A549 (cell line): ENCODE results near the gene JOSD1. TPM values are rescaled to one million over a fixed set of nuclear protein-coding genes. Genes with fewer than 3 reads are reported as not detected.
A peak's percentile ranks its signal among the peaks of the same experiment; 100 is the strongest.

Source experiments
- ATAC-seq, 2 experiments: fragments of 200-7000 bp in 1 of 2; fragments of >200 bp in 1 of 2; cut with Nextera tagmentation in 1 of 2; cut with Tn5 transposase in 1 of 2; 3 replicates each; pipeline versions ENCODE4 v1.8.0 to v1.9.1; 2018 to 2020; ENCODE audit warnings: mild to moderate bottlenecking in 1 of 2, moderate library complexity in 1 of 2
- CTCF ChIA-PET: fragments of 300-600 bp; sonication (Branson Sonifier 250); formaldehyde crosslinking; extraction: SDS; loops from one replicate; lab custom pipeline; 2021; ENCODE audit warnings: antibody characterized with exemption, inconsistent platforms; lab: Yijun Ruan, JAX
- POLR2A ChIA-PET: fragments of 350-600 bp; formaldehyde crosslinking; extraction: SDS; loops from one replicate; lab custom pipeline; 2021; ENCODE audit warnings: antibody characterized with exemption, inconsistent platforms; lab: Yijun Ruan, JAX
- DNase-seq, 2 experiments: peaks; one replicate each; pipeline versions ENCODE4 v3.0.0 to v3.0.0-alpha.2; 2011 to 2016; ENCODE audit warnings: low read depth in 1 of 2, low spot score in 1 of 2
- FAIRE-seq: peaks from 2 replicates; lab custom pipeline; 2011; peaks lifted over from hg19 to GRCh38; lab: Jason Lieb, UNC
- H3K27ac ChIP-seq, 2 experiments: fragments of >200 bp; sonication (Bioruptor Twin); formaldehyde crosslinking; 3 replicates each; pipeline ENCODE4 v1.5.1; 2016 to 2017
- H3K4me1 ChIP-seq: fragments of >200 bp; sonication (Bioruptor Twin); formaldehyde crosslinking; 3 replicates; pipeline ENCODE4 v1.6.1; 2016
- H3K4me2 ChIP-seq: fragments of >200 bp; sonication (Bioruptor Twin); formaldehyde crosslinking; 3 replicates; pipeline ENCODE4 v1.6.1; 2016
- H3K4me3 ChIP-seq: fragments of >200 bp; sonication (Bioruptor Twin); formaldehyde crosslinking; 3 replicates; pipeline ENCODE4 v1.5.1; 2016
- H3K9me3 ChIP-seq: fragments of >200 bp; sonication (Bioruptor Twin); formaldehyde crosslinking; 3 replicates; pipeline ENCODE4 v1.6.1; 2016
- ATOH8 ChIP-seq: fragments of 250-450 bp; sonication (Bioruptor Pico); IDR thresholded peaks from 2 replicates; pipeline ENCODE4 v1.5.0; 2020; ENCODE audit warnings: low read depth, mild to moderate bottlenecking, moderate library complexity
- CHD2 ChIP-seq: fragments of 150-350 bp; IDR thresholded peaks from 2 replicates; pipeline ENCODE4 v1.6.1; 2014; ENCODE audit warnings: low read length; ENCODE audit not compliant: partially characterized antibody
- EHF ChIP-seq: fragments of 250-450 bp; sonication (Bioruptor Pico); IDR thresholded peaks from 2 replicates; pipeline ENCODE4 v1.5.0; 2020; ENCODE audit warnings: mild to moderate bottlenecking
- ESRRA ChIP-seq: fragments of 150-350 bp; IDR thresholded peaks from 2 replicates; pipeline ENCODE4 v1.6.1; 2014; ENCODE audit warnings: mild to moderate bottlenecking, low read length, borderline replicate concordance
- HEYL ChIP-seq: fragments of 250-450 bp; sonication (Bioruptor Pico); IDR thresholded peaks from 2 replicates; pipeline ENCODE4 v1.8.0; 2021; ENCODE audit warnings: mild to moderate bottlenecking, moderate library complexity
- HOXA7 ChIP-seq: fragments of 250-450 bp; sonication (Bioruptor Pico); IDR thresholded peaks from 2 replicates; pipeline ENCODE4 v1.5.0; 2020; ENCODE audit warnings: mild to moderate bottlenecking, moderate library complexity
- HOXB5 ChIP-seq: fragments of 250-450 bp; sonication (Bioruptor Pico); IDR thresholded peaks from 2 replicates; pipeline ENCODE4 v1.5.0; 2020; ENCODE audit warnings: mild to moderate bottlenecking, moderate library complexity
- JUNB ChIP-seq: fragments of >200 bp; sonication (Bioruptor Twin); formaldehyde crosslinking; IDR thresholded peaks from 2 replicates; pipeline ENCODE4 v1.6.1; 2016
- KDM1A ChIP-seq: fragments of 200-600 bp; sonication (generic); IDR thresholded peaks from 2 replicates; pipeline ENCODE4 v1.6.1; 2016; ENCODE audit warnings: low read depth, mild to moderate bottlenecking
- KDM5A ChIP-seq: fragments of 200-600 bp; sonication (generic); IDR thresholded peaks from 2 replicates; pipeline ENCODE4 v1.6.1; 2016; ENCODE audit warnings: antibody characterized with exemption, mild to moderate bottlenecking
- MYC ChIP-seq: IDR thresholded peaks from 2 replicates; pipeline ENCODE4 v1.6.1; 2012; ENCODE audit warnings: mild to moderate bottlenecking, inconsistent platforms, low read length, improper control_type of control experiment, borderline replicate concordance
- NFE2L2 ChIP-seq: fragments of 150-350 bp; conservative IDR thresholded peaks from 2 replicates; pipeline ENCODE4 v1.6.1; 2014; ENCODE audit warnings: low read length
- NPAS2 ChIP-seq: fragments of 250-450 bp; sonication (Bioruptor Pico); IDR thresholded peaks from 2 replicates; pipeline ENCODE4 v1.8.0; 2022; ENCODE audit warnings: mild to moderate bottlenecking, moderate library complexity, borderline replicate concordance
- PHF8 ChIP-seq: fragments of 200-600 bp; sonication (generic); IDR thresholded peaks from 2 replicates; pipeline ENCODE4 v1.6.1; 2016; ENCODE audit warnings: low read depth, mild to moderate bottlenecking, antibody characterized with exemption, moderate library complexity, borderline replicate concordance
- POLR2A ChIP-seq: IDR thresholded peaks from 2 replicates; pipeline ENCODE4 v1.6.1; 2012; ENCODE audit warnings: mild to moderate bottlenecking, low read length
- RAD21 ChIP-seq, 2 experiments: fragments of >200 bp in 1 of 2; sonication (Bioruptor Twin) in 1 of 2; formaldehyde crosslinking in 1 of 2; IDR thresholded peaks in 1 of 2; conservative IDR thresholded peaks in 1 of 2; 2 replicates in 1 of 2; 3 replicates in 1 of 2; pipeline ENCODE4 v1.6.1; 2012 to 2018; ENCODE audit warnings: inconsistent platforms in 1 of 2
- RARB ChIP-seq: fragments of 250-450 bp; sonication (Bioruptor Pico); IDR thresholded peaks from 2 replicates; pipeline ENCODE4 v1.8.0; 2021; ENCODE audit warnings: mild to moderate bottlenecking, moderate library complexity
- RCOR1 ChIP-seq: fragments of 150-350 bp; IDR thresholded peaks from 2 replicates; pipeline ENCODE4 v1.6.1; 2014; ENCODE audit warnings: antibody characterized with exemption, low read length, low read depth
- RFX5 ChIP-seq: fragments of 450-650 bp; IDR thresholded peaks from 2 replicates; pipeline ENCODE4 v1.7.1; 2014; ENCODE audit warnings: antibody characterized with exemption, mild to moderate bottlenecking, moderate library complexity
- RNF2 ChIP-seq: fragments of 200-600 bp; sonication (generic); IDR thresholded peaks from 2 replicates; pipeline ENCODE4 v1.6.1; 2016; ENCODE audit warnings: low read depth, mild to moderate bottlenecking, antibody characterized with exemption, moderate library complexity, borderline replicate concordance
- SMC3 ChIP-seq: fragments of >200 bp; sonication (Bioruptor Twin); formaldehyde crosslinking; IDR thresholded peaks from 3 replicates; pipeline ENCODE4 v1.6.1; 2018; ENCODE audit warnings: inconsistent platforms
- SREBF2 ChIP-seq: fragments of 450-650 bp; IDR thresholded peaks from 2 replicates; pipeline ENCODE4 v1.6.1; 2014; ENCODE audit warnings: mild to moderate bottlenecking, moderate library complexity
- TFCP2L1 ChIP-seq: fragments of 250-450 bp; sonication (Bioruptor Pico); IDR thresholded peaks from 2 replicates; pipeline ENCODE4 v1.5.0; 2021; ENCODE audit warnings: mild to moderate bottlenecking
- TP53 ChIP-seq: fragments of 250-450 bp; sonication (Bioruptor Pico); IDR thresholded peaks from 2 replicates; pipeline ENCODE4 v1.5.0; 2021; ENCODE audit warnings: mild to moderate bottlenecking, moderate library complexity
- ZSCAN20 ChIP-seq: fragments of 250-450 bp; sonication (Bioruptor Pico); IDR thresholded peaks from 2 replicates; pipeline ENCODE4 v1.8.0; 2022; ENCODE audit warnings: mild to moderate bottlenecking, moderate library complexity
- WGBS: methylation state at CpG from one replicate; pipeline ENCODE4 v1.1.6; 2017; ENCODE audit errors: missing lambda C conversion rate; 5-methylcytosine and 5-hydroxymethylcytosine counted together
- polyA plus RNA-seq, 4 experiments: library from polyadenylated mRNA; depleted of rRNA in 3 of 4; stranded (reverse); fragments of >200 nt; fragmentation: RNase III in 1 of 4; extraction: RNeasy Plus Mini Kit Qiagen cat#74134 plus additional on column Dnase treatment in 1 of 4; gene quantifications; 2 replicates in 3 of 4; 3 replicates in 1 of 4; pipeline ENCODE4 v1.2.3, GENCODE V29; 2011 to 2017
- TF ChIP-seq, protein P1 (sequence below): IDR thresholded peaks from 2 replicates; pipeline ENCODE4 v1.6.1; 2012; ENCODE audit warnings: low read depth, borderline replicate concordance
- TF ChIP-seq, protein P2 (sequence below): fragments of >200 bp; sonication (Bioruptor Twin); formaldehyde crosslinking; IDR thresholded peaks from 3 replicates; pipeline ENCODE4 v1.5.1; 2016

The JOSD1 gene
- polyA plus RNA-seq, 2 of the 4 experiments (the other 2 are of a cell fraction) = 29.7 to 37.5 TPM

GRCh38 chr22:38698407-38699094 lies 2.2 kb downstream of the JOSD1 start:
- Histone ChIP-seq H3K4me3 (peak overlapping the region; percentile 88), H3K4me1 (peaks cover 53% of the 10 kb centered on the region), H3K9me3 (no peaks in the 10 kb centered on the region), H3K27ac (peak overlapping the region in 1 of 2 experiments; percentile 99; a peak in 3 of 6 replicates), H3K4me2 (peak overlapping the region; percentile 86)
- POLR2A ChIA-PET = interaction anchor here (0.6 to 2.9 kb wide), 2 partner anchors 17 to 207 kb away, joined by 6 to 12 read pairs; partner anchors contain the start of gene TOMM22
- DNase-seq (no peak), FAIRE-seq (no peak), ATAC-seq (no peak)
- TF ChIP-seq NPAS2 (CRISPR knock-in tag) (no peak), HEYL (CRISPR knock-in tag) (no peak), POLR2A (no peak), ATOH8 (no peak), ESRRA (no peak), MYC (no peak), HOXA7 (CRISPR knock-in tag) (no peak), JUNB (no peak), CHD2 (no peak), ZSCAN20 (no peak), PHF8 (no peak), SREBF2 (no peak), RAD21 (conservative IDR thresholded peaks at IDR 0.05 in 1 of 2, IDR thresholded peaks at IDR 0.05 in 1 of 2) (no peak), SMC3 (no peak), TFCP2L1 (CRISPR knock-in tag) (no peak), KDM1A (no peak), KDM5A (no peak)
- TF ChIP-seq, protein P1, sequence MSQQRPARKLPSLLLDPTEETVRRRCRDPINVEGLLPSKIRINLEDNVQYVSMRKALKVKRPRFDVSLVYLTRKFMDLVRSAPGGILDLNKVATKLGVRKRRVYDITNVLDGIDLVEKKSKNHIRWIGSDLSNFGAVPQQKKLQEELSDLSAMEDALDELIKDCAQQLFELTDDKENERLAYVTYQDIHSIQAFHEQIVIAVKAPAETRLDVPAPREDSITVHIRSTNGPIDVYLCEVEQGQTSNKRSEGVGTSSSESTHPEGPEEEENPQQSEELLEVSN = no peak
- CTCF ChIA-PET = interaction anchor here (1.2 to 5.6 kb wide), 2 partner anchors 16 to 27 kb away, joined by 3 to 47 read pairs; partner anchors contain the start of gene TOMM22
- 97% methylated on average over 13 of the region's 13 CpGs for WGBS

DNA sequence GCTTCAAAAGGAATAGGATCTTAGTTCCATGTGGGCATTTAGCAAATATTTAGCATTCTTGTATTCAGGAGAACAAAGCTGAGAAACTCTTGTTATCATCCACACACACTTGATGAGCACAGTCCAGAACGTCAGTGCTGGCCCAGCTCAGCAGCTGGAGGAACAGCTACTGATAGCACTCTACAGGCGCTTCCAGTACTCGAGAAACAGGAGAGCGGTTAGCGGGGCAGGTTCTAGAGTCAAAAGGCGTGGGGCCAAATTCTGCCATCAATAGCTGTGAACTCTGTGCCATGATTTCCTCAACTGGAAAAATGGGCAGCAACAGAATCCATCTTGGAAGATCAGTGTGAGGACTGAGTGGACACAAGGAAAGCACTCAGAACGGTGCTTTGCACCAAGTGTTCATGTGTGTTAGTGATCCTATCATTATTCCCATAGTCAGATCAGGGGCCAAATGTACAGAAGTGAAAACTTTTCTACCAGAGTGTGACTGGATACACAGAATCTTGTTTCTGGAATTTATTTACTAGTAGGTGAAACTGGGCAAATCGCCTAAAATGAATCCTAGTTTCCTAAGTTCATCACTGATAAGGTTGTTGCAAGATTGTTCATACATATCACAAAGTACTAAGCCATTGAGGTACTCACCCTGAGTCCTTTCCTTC lies 3.2 kb downstream of the JOSD1 start:
- FAIRE-seq (no peak), ATAC-seq (no peak), DNase-seq (no peak)
- Histone ChIP-seq H3K27ac (peak overlapping the region; percentile 56 to 80; a peak in 5 of 6 replicates), H3K9me3 (no peaks in the 10 kb centered on the region), H3K4me3 (0 out of 3 replicates have a peak overlapping the region, but pooled peaks have one; percentile 6), H3K4me2 (peak overlapping the region; percentile 86), H3K4me1 (peaks cover 53% of the 10 kb centered on the region)
- CTCF ChIA-PET = interaction anchor here (1.1 to 5.6 kb wide), 4 partner anchors 15 to 645 kb away, joined by 3 to 47 read pairs (median 3); partner anchors contain the start of gene TOMM22
- TF ChIP-seq RNF2 = no peak
- no peak for TF ChIP-seq TP53 (CRISPR knock-in tag)
- TF ChIP-seq HOXA7 (CRISPR knock-in tag) = no peak
- no peak for TF ChIP-seq RCOR1
- no peak for TF ChIP-seq ZSCAN20
- TF ChIP-seq HOXB5 (CRISPR knock-in tag) = no peak
- TF ChIP-seq, protein P2, sequence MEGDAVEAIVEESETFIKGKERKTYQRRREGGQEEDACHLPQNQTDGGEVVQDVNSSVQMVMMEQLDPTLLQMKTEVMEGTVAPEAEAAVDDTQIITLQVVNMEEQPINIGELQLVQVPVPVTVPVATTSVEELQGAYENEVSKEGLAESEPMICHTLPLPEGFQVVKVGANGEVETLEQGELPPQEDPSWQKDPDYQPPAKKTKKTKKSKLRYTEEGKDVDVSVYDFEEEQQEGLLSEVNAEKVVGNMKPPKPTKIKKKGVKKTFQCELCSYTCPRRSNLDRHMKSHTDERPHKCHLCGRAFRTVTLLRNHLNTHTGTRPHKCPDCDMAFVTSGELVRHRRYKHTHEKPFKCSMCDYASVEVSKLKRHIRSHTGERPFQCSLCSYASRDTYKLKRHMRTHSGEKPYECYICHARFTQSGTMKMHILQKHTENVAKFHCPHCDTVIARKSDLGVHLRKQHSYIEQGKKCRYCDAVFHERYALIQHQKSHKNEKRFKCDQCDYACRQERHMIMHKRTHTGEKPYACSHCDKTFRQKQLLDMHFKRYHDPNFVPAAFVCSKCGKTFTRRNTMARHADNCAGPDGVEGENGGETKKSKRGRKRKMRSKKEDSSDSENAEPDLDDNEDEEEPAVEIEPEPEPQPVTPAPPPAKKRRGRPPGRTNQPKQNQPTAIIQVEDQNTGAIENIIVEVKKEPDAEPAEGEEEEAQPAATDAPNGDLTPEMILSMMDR = no peak
- TF ChIP-seq NFE2L2 = no peak
- no peak for TF ChIP-seq EHF
- no peak for TF ChIP-seq RFX5
- no peak for TF ChIP-seq KDM1A
- no peak for TF ChIP-seq RARB (CRISPR knock-in tag)
- WGBS = 59% methylated on average over 5 of the region's 8 CpGs
- POLR2A ChIA-PET = interaction anchor here (1.0 to 2.9 kb wide), 4 partner anchors 8 to 16 kb away, joined by 3 to 15 read pairs (median 8); partner anchors contain the start of genes GTPBP1 and TOMM22
